Measurements from ENCODE around the gene SRSF8. TPM values are rescaled to one million over a fixed set of nuclear protein-coding genes. Genes with fewer than 3 reads are reported as not detected.

Gene SRSF8
- total RNA-seq, 1 donor from 2014 or later, result 33.3 TPM

DNA sequence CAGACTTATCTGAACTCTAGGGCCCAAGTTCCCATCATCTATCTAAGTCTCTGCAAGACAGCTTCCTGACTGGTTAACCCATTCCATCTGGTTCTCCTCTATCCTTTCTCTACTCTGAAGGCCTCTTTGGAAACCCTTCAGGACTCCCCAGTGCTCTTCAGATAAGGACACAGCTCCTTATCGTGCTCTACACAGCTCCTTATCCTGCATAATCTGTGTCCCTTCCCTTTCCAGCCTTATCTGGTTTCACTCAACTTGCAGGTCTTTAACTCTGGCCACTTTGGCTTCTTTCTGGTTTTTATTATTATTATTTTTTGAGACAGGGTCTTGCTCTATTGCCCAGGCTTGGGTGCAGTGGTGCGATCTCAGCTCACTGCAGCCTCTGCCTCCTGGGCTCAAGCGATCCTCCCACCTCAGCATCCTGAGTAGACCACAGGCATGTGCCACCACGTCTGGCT lies 33.5 kb downstream of the SRSF8 start:
- no peak for TF ChIP-seq CTCF (IDR thresholded peaks at IDR 0.05; ENCODE audit: unreplicated experiment)
- H3K36me3 Mint-ChIP-seq, result no peaks in the 10 kb centered on the region
- H3K9me3 Mint-ChIP-seq, result no peaks in the 10 kb centered on the region
- H3K27me3 Mint-ChIP-seq (ENCODE audit: low read depth), result no peaks in the 10 kb centered on the region
- H3K27ac Mint-ChIP-seq, result no peak overlapping the region
- no peak for DNase-seq (ENCODE audit: low spot score in 2 of 2, unreplicated experiment in 2 of 2)
- peaks cover 4% of the 10 kb centered on the region for H3K4me1 Mint-ChIP-seq
- H3K4me3 Mint-ChIP-seq, result no peak overlapping the region

DNA sequence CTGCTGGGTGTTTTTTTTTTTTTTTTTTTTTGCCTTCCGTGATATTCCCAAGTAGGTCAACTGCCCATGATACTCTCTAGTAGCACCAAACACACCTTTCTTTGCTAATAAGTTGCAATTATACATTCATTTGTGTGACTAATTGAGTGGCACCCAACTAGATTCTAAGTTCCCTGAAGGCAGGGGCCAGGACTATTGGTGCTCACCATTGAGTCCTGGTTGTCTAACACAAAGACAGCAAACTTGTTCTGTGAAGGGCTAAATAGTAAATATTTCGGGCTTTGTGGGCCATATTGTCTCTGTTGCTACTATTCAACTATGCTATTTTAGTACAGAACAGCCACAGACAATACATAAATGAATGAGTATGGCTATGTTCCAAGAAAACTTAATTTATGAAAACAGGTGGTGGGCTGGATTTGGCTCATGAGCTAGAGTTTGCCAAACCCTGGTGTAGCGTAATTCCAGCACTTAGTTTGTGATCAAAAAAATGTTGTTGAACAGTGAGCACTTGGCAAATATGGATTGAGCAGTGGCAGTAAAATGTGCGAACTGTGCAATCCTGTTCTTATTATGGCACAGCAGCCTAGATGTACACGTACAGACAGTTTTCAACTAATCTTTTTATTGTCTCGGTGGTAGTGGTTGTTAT lies 34.3 kb downstream of the SRSF8 start:
- TF ChIP-seq CTCF (IDR thresholded peaks at IDR 0.05; ENCODE audit: unreplicated experiment), result no peak
- no peak for DNase-seq (ENCODE audit: low spot score in 2 of 2, unreplicated experiment in 2 of 2)
- H3K36me3 Mint-ChIP-seq, result no peaks in the 10 kb centered on the region
- no peak overlapping the region for H3K4me3 Mint-ChIP-seq
- peaks cover 4% of the 10 kb centered on the region for H3K4me1 Mint-ChIP-seq
- no peaks in the 10 kb centered on the region for H3K9me3 Mint-ChIP-seq
- H3K27ac Mint-ChIP-seq, result no peak overlapping the region
- H3K27me3 Mint-ChIP-seq (ENCODE audit: low read depth), result no peaks in the 10 kb centered on the region

GRCh38 chr11:95101935-95102334 lies 35.2 kb downstream of the SRSF8 start:
- Mint-ChIP-seq H3K36me3 (no peaks in the 10 kb centered on the region), H3K4me1 (peaks cover 11% of the 10 kb centered on the region), H3K9me3 (no peaks in the 10 kb centered on the region), H3K27me3 (ENCODE audit: low read depth) (no peaks in the 10 kb centered on the region), H3K27ac (no peak overlapping the region), H3K4me3 (no peak overlapping the region)
- DNase-seq (ENCODE audit: low spot score in 2 of 2, unreplicated experiment in 2 of 2), result no peak
- no peak for TF ChIP-seq CTCF (IDR thresholded peaks at IDR 0.05; ENCODE audit: unreplicated experiment)

- Mint-ChIP-seq H3K36me3 (no peaks in the 10 kb centered on the region), H3K4me1 (peaks cover 19% of the 10 kb centered on the region), H3K4me3 (no peak overlapping the region), H3K27me3 (ENCODE audit: low read depth) (no peaks in the 10 kb centered on the region), H3K9me3 (no peaks in the 10 kb centered on the region), H3K27ac (no peak overlapping the region)
- DNase-seq (ENCODE audit: low spot score in 2 of 2, unreplicated experiment in 2 of 2), result no peak
- TF ChIP-seq CTCF (IDR thresholded peaks at IDR 0.05; ENCODE audit: unreplicated experiment), result no peak
Measured at GRCh38 chr11:95102733-95103132, 36.0 kb downstream of the SRSF8 start.

GRCh38 chr11:95103701-95104100 lies 37.0 kb downstream of the SRSF8 start:
- no peak overlapping the region for H3K27ac Mint-ChIP-seq
- no peaks in the 10 kb centered on the region for H3K36me3 Mint-ChIP-seq
- H3K4me3 Mint-ChIP-seq, result no peak overlapping the region
- peaks cover 29% of the 10 kb centered on the region for H3K4me1 Mint-ChIP-seq
- no peaks in the 10 kb centered on the region for H3K27me3 Mint-ChIP-seq (ENCODE audit: low read depth)
- no peak for TF ChIP-seq CTCF (IDR thresholded peaks at IDR 0.05; ENCODE audit: unreplicated experiment)
- no peaks in the 10 kb centered on the region for H3K9me3 Mint-ChIP-seq
- DNase-seq (ENCODE audit: low spot score in 2 of 2, unreplicated experiment in 2 of 2), result no peak
